ENCODE results near the gene CYTH3. TPM values are rescaled to one million over a fixed set of nuclear protein-coding genes. Genes with fewer than 3 reads are reported as not detected.

The CYTH3 gene
- total and polyA plus RNA-seq, 7 donors = 6.1 to 15.0 (median 13.5) TPM

DNA sequence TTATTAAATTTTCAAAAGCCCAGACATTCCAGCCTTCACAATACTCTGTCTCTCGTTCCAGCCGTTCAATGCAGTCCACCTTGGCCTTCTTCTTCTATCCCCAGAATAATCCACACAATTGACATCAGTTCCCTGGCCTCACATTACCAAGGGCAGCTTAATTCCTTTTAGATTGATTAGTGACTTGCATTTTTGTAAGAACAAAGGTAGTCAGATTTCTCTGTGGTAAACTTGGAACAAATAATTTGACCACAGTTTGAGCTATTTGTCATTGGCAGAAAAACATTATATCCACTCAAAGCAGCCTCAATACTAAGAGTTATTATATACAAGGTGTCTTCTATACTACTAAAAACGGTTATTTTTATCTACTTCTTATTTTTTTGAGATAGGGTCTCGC lies 5.1 kb upstream of the CYTH3 start:
- WGBS, 3 donors = 81 to 85% (median 81%) methylated on average over 4 of the region's 4 CpGs
- no peak overlapping the region for H3K4me3 ChIP-seq
- TF ChIP-seq, protein P1, sequence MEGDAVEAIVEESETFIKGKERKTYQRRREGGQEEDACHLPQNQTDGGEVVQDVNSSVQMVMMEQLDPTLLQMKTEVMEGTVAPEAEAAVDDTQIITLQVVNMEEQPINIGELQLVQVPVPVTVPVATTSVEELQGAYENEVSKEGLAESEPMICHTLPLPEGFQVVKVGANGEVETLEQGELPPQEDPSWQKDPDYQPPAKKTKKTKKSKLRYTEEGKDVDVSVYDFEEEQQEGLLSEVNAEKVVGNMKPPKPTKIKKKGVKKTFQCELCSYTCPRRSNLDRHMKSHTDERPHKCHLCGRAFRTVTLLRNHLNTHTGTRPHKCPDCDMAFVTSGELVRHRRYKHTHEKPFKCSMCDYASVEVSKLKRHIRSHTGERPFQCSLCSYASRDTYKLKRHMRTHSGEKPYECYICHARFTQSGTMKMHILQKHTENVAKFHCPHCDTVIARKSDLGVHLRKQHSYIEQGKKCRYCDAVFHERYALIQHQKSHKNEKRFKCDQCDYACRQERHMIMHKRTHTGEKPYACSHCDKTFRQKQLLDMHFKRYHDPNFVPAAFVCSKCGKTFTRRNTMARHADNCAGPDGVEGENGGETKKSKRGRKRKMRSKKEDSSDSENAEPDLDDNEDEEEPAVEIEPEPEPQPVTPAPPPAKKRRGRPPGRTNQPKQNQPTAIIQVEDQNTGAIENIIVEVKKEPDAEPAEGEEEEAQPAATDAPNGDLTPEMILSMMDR (IDR thresholded peaks at IDR 0.05) = no peak
- H3K4me1 ChIP-seq = peaks cover 9% of the 10 kb centered on the region
- intact Hi-C loops (cut with DNase I) = no loop called here
- no peaks in the 10 kb centered on the region for H3K9me3 ChIP-seq
- H3K27me3 ChIP-seq (ENCODE audit: insufficient read depth in 3 of 3, low read length in 2 of 3) = no peaks in the 10 kb centered on the region
- DNase-seq (no peak), ATAC-seq (no peak)
- no peaks in the 10 kb centered on the region for H3K36me3 ChIP-seq (ENCODE audit: insufficient read depth in 1 of 2, low read depth in 1 of 2)
- no peak overlapping the region for H3K27ac ChIP-seq

DNA sequence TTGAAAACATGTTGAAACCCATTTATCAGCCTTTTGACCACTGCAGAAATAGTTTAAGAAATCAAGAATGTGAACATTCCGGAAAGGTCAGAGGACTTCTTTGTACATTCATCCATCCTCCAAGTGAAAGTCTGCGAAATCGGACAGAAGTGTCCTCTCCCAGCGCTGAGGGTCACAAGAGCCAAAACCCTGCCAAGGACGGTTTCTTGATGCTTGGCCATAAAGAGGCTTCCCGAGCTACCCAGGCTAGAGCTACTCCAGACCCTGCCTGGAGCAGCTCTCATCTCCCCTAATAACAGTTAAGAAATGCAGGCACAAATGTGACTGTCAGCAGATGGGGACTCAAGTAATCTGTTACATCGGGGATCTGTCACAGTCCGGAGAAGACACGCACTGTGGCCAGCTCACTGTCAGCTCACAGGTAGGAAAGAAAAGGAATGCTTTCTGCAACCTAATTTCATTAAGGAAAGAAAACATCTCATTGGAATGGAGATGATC lies 4.5 kb upstream of the CYTH3 start:
- peaks cover 9% of the 10 kb centered on the region for H3K4me1 ChIP-seq
- no peak for ATAC-seq
- intact Hi-C loops (cut with DNase I) = no loop called here
- no peak overlapping the region for H3K4me3 ChIP-seq
- no peak overlapping the region for H3K27ac ChIP-seq
- no peaks in the 10 kb centered on the region for H3K36me3 ChIP-seq (ENCODE audit: insufficient read depth in 1 of 2, low read depth in 1 of 2)
- H3K27me3 ChIP-seq (ENCODE audit: insufficient read depth in 3 of 3, low read length in 2 of 3) = no peaks in the 10 kb centered on the region
- WGBS, 3 donors = 74 to 81% (median 76%) methylated on average over 9 of the region's 9 CpGs
- no peak for DNase-seq
- H3K9me3 ChIP-seq = no peaks in the 10 kb centered on the region
- TF ChIP-seq, protein P1 (IDR thresholded peaks at IDR 0.05) = no peak

DNA sequence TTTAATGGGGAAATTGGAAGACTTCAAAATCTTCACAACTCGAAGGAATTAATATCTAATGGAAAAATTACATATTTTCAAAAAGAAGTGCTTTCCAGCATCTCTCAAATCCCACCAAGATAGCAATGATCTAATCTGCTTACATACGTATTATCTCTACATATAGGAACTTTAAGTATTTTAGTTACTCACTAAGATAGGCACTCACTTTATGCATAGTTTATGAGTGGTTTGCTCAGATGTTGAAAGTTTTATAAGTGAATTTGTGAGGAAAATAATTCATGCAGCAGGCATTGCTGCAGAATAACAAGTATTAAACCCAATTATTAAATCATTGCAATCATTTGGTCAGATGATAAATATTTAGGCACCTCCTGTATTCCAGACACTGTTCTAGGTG lies 2.3 kb upstream of the CYTH3 start:
- DNase-seq (no peak), ATAC-seq (no peak)
- Histone ChIP-seq H3K36me3 (ENCODE audit: insufficient read depth in 1 of 2, low read depth in 1 of 2) (no peaks in the 10 kb centered on the region), H3K27me3 (ENCODE audit: insufficient read depth in 3 of 3, low read length in 2 of 3) (no peaks in the 10 kb centered on the region), H3K27ac (no peak overlapping the region), H3K4me3 (no peak overlapping the region), H3K4me1 (peaks cover 21% of the 10 kb centered on the region), H3K9me3 (no peaks in the 10 kb centered on the region)
- TF ChIP-seq, protein P1 (IDR thresholded peaks at IDR 0.05) = no peak
- WGBS, 3 donors = 86 to 92% (median 90%) methylated on average over 2 of the region's 2 CpGs
- intact Hi-C loops (cut with DNase I) = loop anchor here (5.0 kb wide), 5 partner anchors 43 to 112 kb away; no protein-coding TSS in a partner anchor

DNA sequence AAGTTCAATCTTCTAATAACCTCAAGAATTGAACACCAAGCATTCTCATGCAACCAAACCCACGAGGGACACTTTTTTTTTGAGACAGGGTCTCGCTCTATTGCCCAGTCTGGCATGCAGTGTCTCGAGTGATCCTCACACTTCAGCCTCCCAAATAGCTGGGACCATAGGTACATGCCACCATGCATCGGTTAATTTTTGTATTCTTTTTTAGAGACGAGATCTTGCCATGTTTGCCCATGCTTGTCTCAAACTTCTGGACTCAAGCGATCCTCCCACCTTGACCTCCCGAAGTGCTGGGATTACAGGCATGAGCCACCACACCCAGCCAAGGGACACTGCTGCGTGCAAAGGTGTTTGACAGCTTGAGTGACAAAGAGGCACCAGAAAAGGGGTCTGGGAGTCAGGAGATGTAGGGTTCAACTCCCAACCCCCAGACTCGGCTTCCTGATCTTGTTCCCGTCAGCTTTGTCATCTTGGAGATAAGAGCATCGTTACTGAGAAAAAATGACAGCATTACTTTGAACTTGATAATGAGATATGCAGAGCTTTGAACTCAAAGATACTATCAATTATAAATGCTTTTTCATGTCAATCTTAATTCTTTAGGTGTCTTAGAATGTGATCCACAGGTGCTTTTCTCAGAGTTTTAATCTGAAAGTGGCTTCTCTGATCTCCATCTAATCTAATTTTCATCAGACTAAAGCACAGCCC lies 1.6 kb upstream of the CYTH3 start:
- no peaks in the 10 kb centered on the region for H3K9me3 ChIP-seq
- TF ChIP-seq, protein P1 (IDR thresholded peaks at IDR 0.05) = no peak
- no peaks in the 10 kb centered on the region for H3K36me3 ChIP-seq (ENCODE audit: insufficient read depth in 1 of 2, low read depth in 1 of 2)
- no peak overlapping the region for H3K4me3 ChIP-seq
- ATAC-seq (no peak), DNase-seq (no peak)
- H3K4me1 ChIP-seq = peaks cover 27% of the 10 kb centered on the region
- 89 to 95% (median 94%) methylated on average over 11 of the region's 11 CpGs for WGBS, 3 donors
- no peaks in the 10 kb centered on the region for H3K27me3 ChIP-seq (ENCODE audit: insufficient read depth in 3 of 3, low read length in 2 of 3)
- no peak overlapping the region for H3K27ac ChIP-seq
- intact Hi-C loops (cut with DNase I) = loop anchor here (5.0 kb wide), 5 partner anchors 43 to 112 kb away; no protein-coding TSS in a partner anchor
